Left kidney (tissue), 2 donors: ENCODE measurements around the gene POGK. TPM values are rescaled to one million over a fixed set of nuclear protein-coding genes. Genes with fewer than 3 reads are reported as not detected.
A peak's percentile ranks its signal among the peaks of the same experiment; 100 is the strongest.
"Not testable (repeated sequence)": the region's sequence is repeated elsewhere in the genome, so short reads cannot be mapped to it uniquely, and the experiment has no call there.

Experiments
- DNase-seq: peaks from one replicate; pipeline ENCODE4 v3.0.0-alpha.2; 2013
- polyA plus RNA-seq: library from polyadenylated mRNA; unstranded; fragments of 120-200 nt; gene quantifications from one replicate; pipeline ENCODE4 v1.2.1, GENCODE V29; 2013; ENCODE audit not compliant: insufficient read length

POGK gene
- polyA plus RNA-seq, 1 donor, result 46.0 TPM

GRCh38 chr1:166852918-166853317 lies 13.6 kb downstream of the POGK start:
- no peak for DNase-seq

GRCh38 chr1:166855558-166855957 lies 16.3 kb downstream of the POGK start:
- DNase-seq, result no peak

GRCh38 chr1:166857995-166858394 lies 18.7 kb downstream of the POGK start:
- DNase-seq, result no peak

GRCh38 chr1:166858726-166859419 lies 19.6 kb downstream of the POGK start:
- no peak for DNase-seq

- no peak for DNase-seq
Observed at GRCh38 chr1:166859597-166859996, 20.3 kb downstream of the POGK start.

- DNase-seq, result no peak
Observed at GRCh38 chr1:166865926-166866325, 26.7 kb downstream of the POGK start.

DNA sequence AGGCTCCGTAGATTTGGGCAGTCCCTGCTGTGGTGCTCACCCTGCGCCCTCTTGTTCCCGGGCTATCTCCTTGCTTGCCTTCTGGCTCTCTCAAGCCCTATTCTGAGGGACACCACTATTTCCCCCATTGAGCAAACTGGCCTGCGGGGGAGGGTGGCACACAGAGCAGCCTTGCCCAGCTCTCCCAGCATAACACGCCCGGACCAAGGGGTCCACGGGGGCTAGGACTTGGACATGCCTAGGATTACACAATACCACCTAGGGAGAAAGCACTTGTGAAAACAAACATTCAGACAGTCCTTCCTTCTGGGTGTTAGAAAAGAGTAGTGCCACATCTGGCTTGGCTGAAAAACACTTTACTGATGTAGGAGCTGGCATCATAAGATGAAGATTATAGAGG lies 29.4 kb downstream of the POGK start:
- no peak for DNase-seq

- no peak for DNase-seq
Observed at GRCh38 chr1:166869318-166870099, 30.2 kb downstream of the POGK start.

- DNase-seq, result no peak
Observed at GRCh38 chr1:166870584-166870983, 31.3 kb downstream of the POGK start.

DNA sequence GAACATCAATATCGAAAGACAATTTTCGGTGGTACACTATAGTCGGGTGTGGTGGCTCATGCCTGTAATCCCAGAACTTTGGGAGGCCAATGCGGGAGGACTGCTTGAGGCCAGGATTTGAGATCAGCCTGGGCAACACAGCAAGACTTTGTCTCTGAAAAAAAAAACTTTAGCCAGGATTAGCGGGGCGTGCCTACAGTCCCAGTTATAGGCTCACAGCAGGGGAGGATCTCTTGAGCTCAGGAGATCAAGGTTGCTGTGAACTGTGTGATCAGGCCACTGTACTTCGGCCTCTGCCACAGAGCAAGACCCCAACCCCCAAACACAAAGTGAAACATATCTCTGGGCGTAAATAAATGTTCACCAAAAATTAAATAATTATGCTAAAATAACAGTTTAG lies 35.2 kb downstream of the POGK start:
- no peak for DNase-seq

GRCh38 chr1:166875302-166875733 lies 36.0 kb downstream of the POGK start:
- no peak for DNase-seq

GRCh38 chr1:166875734-166876539 lies 36.7 kb downstream of the POGK start, which contains the start of gene TADA1:
TSS of gene TADA1 (minus strand) at chr1:166876264. CDS start at chr1:166876233, 31 bp downstream.
- DNase-seq, result peak; percentile 99

DNA sequence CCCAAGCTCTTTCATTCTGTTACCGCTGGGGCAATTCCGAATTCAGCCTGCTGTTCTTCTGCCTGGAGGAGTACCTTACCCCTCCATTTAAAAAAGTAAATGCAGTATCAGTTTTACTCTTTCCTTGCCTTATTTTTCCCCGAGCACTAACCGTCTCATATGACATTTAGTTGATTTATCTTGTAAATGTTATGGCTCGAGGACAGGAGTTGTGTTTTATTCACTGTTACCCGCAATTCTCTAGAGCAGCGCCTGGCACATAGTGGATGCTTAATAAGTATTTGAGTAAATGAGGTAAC lies 37.2 kb downstream of the POGK start:
- DNase-seq, result no peak

- not testable (repeated sequence) for DNase-seq
Observed at GRCh38 chr1:166878173-166878917, 39.1 kb downstream of the POGK start.

- no peak for DNase-seq
Observed at GRCh38 chr1:166882893-166883292, 43.6 kb downstream of the POGK start.

DNA sequence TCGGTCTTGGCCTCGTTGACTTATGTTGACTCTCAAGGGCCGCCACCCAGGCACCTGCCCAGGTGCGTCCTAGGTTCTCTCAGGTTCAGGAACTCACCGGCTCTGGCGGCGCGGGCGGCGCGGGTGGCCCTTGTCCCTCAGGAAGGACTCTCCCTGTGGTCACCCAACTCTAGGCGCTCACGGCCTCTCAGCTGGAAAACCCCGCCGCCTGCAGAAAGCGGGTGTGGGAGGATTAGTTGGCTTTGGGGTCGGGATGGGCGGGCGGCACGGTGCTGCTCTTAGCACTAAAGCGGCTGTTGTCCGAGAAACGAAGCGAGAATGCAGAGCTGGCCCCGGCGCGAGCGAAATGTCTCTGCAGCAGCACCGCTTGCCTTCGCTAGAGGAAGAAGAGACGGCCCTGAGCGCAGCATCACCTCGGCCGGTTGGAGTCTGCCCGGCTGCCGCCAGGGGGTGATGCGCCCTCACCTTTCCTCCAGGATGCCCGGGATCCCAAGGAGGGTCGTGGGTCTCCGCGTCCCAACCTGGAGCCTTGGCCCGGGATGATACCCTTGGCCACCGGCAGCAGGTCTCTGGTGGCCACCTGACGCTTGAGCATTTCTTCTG lies 44.9 kb downstream of the POGK start:
- peak; percentile 41 for DNase-seq

DNA sequence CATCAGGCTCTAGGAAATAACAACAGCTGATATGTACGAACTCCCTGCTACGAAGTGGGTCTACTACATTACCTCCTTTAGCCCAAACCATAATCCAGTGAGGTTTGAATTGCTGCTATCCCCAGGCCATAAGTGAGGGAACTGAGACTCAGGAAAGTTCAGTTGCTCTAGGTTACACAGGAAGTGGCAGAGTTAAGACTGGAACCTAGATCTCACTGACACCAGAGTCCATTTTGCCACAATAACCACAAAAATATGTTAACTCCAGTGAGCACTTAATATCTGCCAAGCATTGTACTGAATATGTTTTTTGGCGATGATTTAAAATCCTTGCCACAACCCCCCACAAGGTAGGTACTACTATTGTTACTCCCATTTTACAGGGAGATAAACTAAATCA lies 45.7 kb downstream of the POGK start:
- DNase-seq, result no peak

DNA sequence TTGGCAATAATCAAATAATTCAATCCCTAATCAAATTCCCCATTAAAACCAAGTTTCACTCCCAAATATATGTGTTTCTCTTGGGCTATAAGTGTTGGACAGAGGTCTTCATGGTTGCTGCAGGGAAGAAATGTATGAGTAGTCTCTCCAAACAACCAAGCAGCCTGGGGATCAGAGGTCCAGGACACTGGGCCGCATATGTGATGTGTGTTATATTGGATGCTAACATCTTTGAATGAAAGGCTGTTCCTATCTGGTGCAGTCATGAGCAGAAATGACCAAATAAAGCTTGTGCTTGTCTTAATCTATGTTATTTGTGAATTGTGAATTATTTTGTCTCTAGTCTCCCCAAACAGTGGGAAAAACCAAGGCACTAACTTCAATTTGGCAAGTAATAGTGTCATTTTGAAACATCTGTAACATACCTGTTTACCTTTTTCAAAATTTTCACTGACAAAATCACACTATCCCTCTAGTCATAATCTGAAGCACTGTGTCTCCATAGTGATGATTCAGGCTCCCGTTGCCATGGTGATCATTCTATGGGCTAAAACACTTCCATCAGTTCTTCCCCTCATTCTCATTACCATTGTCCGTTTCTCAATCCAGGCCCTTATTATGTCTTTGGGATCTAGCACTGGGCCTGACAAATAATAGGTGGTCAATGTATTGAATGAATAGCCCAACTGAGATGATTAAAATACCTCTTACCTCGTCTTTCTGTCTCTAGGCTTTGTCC lies 49.3 kb downstream of the POGK start:
- DNase-seq, result no peak

DNA sequence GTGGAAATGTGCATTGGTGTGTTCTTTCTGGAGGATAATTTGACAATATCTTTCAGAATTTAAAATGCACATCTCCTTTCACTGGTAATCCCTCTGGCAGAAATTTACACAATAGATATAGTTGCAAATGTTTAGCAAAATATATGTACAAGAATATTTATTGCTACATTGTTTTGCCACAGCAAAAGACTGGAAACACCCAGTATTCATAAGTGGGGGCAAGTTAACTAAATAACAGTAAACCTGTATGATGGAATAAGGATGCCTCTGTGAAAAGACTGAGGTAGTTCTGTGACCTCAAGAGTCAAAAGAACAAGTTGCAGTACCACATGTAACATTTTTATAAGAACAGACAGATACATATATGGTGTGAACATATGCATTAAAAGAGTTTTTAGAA lies 50.5 kb downstream of the POGK start:
- DNase-seq, result no peak

- no peak for DNase-seq
Observed at GRCh38 chr1:166895766-166896165, 56.5 kb downstream of the POGK start.

DNA sequence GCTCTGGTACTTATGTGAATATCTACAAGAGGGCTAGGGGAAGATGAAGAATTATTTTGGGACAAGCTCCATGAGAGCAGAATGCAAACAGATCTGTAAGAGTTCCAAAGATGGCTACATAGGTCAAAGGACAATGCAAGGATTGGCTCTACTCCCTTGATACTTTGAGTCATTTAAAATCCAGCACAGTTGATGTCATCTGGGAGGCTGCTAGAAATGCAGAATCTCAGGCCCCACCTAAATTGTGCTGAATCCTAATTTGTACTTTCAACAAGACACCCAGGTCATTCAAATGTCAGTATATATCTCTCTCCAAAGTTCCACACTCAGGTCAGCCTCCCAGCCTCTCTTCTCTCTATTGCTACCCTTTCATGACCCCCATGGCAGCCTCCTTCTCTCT lies 60.5 kb downstream of the POGK start:
- no peak for DNase-seq
